Panc1 (cell line): Measurements from ENCODE around the gene SIRPB2.

Source experiments
- POLR2AphosphoS5 ChIP-seq: IDR thresholded peaks from 2 replicates; pipeline ENCODE4 v1.6.1; 2012; ENCODE audit warnings: mild to moderate bottlenecking, low read depth, low read length, moderate library complexity
- SIN3A ChIP-seq: IDR thresholded peaks from 2 replicates; pipeline ENCODE4 v1.6.1; 2012; ENCODE audit warnings: low read depth, mild to moderate bottlenecking, low read length, moderate library complexity, borderline replicate concordance; ENCODE audit not compliant: insufficient read depth
- TCF7L2 ChIP-seq: IDR thresholded peaks from 2 replicates; pipeline ENCODE4 v1.6.1; 2011; ENCODE audit warnings: mild to moderate bottlenecking, low read depth, low read length, inconsistent platforms
- TF ChIP-seq, protein P1 (sequence below): fragments of 450-650 bp; IDR thresholded peaks from 2 replicates; pipeline ENCODE4 v1.5.1; 2017; ENCODE audit warnings: mild to moderate bottlenecking
- TF ChIP-seq, protein P2 (sequence below), 2 experiments: IDR thresholded peaks; 2 replicates each; pipeline ENCODE4 v1.6.1; 2011 to 2012; ENCODE audit warnings: low read depth in 2 of 2, control low read depth in 1 of 2, low read length in 1 of 2, mild to moderate bottlenecking in 1 of 2, moderate library complexity in 1 of 2; ENCODE audit not compliant: insufficient read depth in 1 of 2

DNA sequence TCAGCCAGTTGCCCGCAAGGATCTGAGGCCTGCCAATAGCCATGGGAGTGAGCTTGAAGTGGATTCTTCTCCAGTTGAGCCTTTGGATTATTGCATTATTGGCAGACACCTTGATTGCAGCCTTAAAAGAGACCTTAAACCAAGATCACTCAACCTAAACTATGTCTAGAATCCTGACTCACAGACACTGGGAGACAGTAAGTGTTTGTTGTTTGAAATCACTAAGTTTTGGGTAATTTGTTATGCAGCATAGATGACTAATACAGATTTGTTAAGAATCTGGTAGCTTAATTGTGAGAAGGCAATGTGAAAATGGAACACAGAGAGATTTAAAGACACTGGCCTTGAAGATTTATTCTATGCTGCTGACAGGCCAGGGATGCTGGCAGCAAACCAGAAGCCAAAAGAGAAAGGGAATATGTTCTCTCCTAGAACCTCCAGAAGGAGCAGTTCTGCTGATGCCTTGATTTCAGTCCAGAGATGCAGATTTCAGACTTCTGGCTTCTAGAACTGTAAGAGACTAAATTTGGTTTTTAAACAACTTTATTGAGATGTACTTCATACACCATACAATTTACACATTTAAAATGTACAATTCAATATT lies 48.7 kb upstream of the SIRPB2 start:
- TF ChIP-seq, protein P1, sequence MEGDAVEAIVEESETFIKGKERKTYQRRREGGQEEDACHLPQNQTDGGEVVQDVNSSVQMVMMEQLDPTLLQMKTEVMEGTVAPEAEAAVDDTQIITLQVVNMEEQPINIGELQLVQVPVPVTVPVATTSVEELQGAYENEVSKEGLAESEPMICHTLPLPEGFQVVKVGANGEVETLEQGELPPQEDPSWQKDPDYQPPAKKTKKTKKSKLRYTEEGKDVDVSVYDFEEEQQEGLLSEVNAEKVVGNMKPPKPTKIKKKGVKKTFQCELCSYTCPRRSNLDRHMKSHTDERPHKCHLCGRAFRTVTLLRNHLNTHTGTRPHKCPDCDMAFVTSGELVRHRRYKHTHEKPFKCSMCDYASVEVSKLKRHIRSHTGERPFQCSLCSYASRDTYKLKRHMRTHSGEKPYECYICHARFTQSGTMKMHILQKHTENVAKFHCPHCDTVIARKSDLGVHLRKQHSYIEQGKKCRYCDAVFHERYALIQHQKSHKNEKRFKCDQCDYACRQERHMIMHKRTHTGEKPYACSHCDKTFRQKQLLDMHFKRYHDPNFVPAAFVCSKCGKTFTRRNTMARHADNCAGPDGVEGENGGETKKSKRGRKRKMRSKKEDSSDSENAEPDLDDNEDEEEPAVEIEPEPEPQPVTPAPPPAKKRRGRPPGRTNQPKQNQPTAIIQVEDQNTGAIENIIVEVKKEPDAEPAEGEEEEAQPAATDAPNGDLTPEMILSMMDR = no peak
- TF ChIP-seq, protein P2, sequence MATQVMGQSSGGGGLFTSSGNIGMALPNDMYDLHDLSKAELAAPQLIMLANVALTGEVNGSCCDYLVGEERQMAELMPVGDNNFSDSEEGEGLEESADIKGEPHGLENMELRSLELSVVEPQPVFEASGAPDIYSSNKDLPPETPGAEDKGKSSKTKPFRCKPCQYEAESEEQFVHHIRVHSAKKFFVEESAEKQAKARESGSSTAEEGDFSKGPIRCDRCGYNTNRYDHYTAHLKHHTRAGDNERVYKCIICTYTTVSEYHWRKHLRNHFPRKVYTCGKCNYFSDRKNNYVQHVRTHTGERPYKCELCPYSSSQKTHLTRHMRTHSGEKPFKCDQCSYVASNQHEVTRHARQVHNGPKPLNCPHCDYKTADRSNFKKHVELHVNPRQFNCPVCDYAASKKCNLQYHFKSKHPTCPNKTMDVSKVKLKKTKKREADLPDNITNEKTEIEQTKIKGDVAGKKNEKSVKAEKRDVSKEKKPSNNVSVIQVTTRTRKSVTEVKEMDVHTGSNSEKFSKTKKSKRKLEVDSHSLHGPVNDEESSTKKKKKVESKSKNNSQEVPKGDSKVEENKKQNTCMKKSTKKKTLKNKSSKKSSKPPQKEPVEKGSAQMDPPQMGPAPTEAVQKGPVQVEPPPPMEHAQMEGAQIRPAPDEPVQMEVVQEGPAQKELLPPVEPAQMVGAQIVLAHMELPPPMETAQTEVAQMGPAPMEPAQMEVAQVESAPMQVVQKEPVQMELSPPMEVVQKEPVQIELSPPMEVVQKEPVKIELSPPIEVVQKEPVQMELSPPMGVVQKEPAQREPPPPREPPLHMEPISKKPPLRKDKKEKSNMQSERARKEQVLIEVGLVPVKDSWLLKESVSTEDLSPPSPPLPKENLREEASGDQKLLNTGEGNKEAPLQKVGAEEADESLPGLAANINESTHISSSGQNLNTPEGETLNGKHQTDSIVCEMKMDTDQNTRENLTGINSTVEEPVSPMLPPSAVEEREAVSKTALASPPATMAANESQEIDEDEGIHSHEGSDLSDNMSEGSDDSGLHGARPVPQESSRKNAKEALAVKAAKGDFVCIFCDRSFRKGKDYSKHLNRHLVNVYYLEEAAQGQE (IDR thresholded peaks at IDR 0.05; ENCODE audit: insufficient read depth in 1 of 2, low read depth in 2 of 2, low read length in 1 of 2) = no peak
- TF ChIP-seq POLR2AphosphoS5 (no peak), SIN3A (no peak), TCF7L2 (no peak)
